ENCODE results near the gene OBSL1. TPM values are rescaled to one million over a fixed set of nuclear protein-coding genes. Genes with fewer than 3 reads are reported as not detected.

OBSL1 gene
- total RNA-seq, 4 donors from 2014 or later: 85.0 to 135 (median 98.3) TPM

- H3K4me3 ChIP-seq: no peak overlapping the region
- no peaks in the 10 kb centered on the region for H3K9me3 ChIP-seq
- no peak for DNase-seq (ENCODE audit: low spot score in 2 of 2)
- no peak overlapping the region for H3K27ac ChIP-seq
- no peak for TF ChIP-seq EP300 (IDR thresholded peaks at IDR 0.05)
- TF ChIP-seq POLR2A (IDR thresholded peaks at IDR 0.05): no peak
- no peak for TF ChIP-seq CTCF (IDR thresholded peaks at IDR 0.05)
- no peaks in the 10 kb centered on the region for H3K36me3 ChIP-seq
- peaks cover 0 to 73% of the 10 kb centered on the region in 2 donors for H3K27me3 ChIP-seq
- H3K4me1 ChIP-seq: peaks cover 0 to 53% (median 4%) of the 10 kb centered on the region in 4 donors
- WGBS, 2 donors: 96% methylated on average over 5 to 20 of the region's 21 CpGs
Measured at GRCh38 chr2:219514836-219515235, 56.5 kb downstream of the OBSL1 start.

DNA sequence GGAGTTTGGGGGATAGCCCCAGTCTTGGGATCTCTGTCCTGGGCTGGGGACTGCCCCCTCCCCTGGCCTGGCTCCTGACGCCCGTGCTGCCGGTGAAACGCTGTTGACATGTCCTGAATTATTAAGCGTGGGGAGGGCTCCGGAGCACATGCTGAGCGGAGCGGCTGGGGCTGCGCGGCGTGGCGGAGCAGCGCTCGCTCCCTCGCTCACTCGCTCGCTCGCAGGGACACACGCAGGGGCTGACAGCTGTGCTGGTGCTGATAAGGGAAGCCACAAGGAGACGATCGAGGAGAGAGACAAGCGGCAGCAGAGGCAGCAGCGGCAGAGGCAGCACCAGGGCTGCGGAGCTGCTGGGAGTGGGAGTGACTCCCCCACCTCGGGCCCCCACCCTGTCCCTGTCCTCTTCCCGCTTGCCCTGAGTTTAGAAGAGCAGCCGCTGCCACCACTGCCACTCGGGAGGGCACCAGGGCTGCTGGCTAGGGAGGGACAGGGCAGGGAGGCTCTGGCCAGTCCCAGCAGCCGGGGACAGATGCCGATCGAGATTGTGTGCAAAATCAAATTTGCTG is 57.1 kb downstream of the OBSL1 start, which contains the start of gene ASIC4:
ASIC4 (plus strand) TSS at position 287 of the 566 bp plus-strand sequence; CDS start at position 530, 243 bp downstream.
- DNase-seq (ENCODE audit: low spot score in 2 of 2): no peak
- Histone ChIP-seq H3K4me3 (no peak within 1 kb of the TSS), H3K27me3 (peaks cover 0 to 71% of the 10 kb centered on the region in 2 donors), H3K9me3 (no peaks in the 10 kb centered on the region), H3K27ac (no peak within 1 kb of the TSS), H3K4me1 (peaks cover 0 to 58% (median 9%) of the 10 kb centered on the region in 4 donors), H3K36me3 (no peaks in the 10 kb centered on the region)
- 7 to 16% methylated on average over 23 to 28 of the region's 31 CpGs for WGBS, 2 donors
- TF ChIP-seq POLR2A (IDR thresholded peaks at IDR 0.05) (no peak), CTCF (IDR thresholded peaks at IDR 0.05) (no peak), EP300 (IDR thresholded peaks at IDR 0.05) (no peak)

DNA sequence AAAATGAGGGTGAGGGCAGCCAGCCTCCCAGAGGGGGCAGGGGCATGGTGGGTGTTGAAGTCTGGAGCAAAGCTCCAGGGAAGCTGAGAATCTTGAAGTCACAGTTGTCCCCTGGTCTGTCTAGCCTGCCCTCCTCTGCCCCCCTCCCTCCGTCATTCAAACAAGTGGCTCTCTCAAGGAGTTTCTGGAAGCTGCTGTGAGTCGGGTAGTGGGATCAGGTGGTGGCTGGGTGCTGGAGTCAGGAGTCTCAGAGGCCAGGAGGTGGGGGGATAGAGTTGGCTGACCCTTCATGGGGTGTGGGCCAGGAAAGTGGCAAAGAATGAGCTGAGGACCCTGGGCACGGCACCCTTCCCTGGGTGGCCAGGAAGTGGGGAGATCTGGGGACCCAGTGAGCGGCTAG is 57.6 kb downstream of the OBSL1 start:
- H3K4me3 ChIP-seq: no peak overlapping the region
- TF ChIP-seq POLR2A (IDR thresholded peaks at IDR 0.05) (no peak), CTCF (IDR thresholded peaks at IDR 0.05) (no peak), EP300 (IDR thresholded peaks at IDR 0.05) (no peak)
- no peak for DNase-seq (ENCODE audit: low spot score in 2 of 2)
- 11 to 21% methylated on average over 4 of the region's 4 CpGs for WGBS, 2 donors
- no peaks in the 10 kb centered on the region for H3K9me3 ChIP-seq
- H3K27ac ChIP-seq: no peak overlapping the region
- no peaks in the 10 kb centered on the region for H3K36me3 ChIP-seq
- H3K4me1 ChIP-seq: peaks cover 0 to 63% (median 12%) of the 10 kb centered on the region in 4 donors
- peaks cover 0 to 75% of the 10 kb centered on the region in 2 donors for H3K27me3 ChIP-seq

GRCh38 chr2:219512524-219513216 is 58.7 kb downstream of the OBSL1 start:
- 26 to 28% methylated on average over 15 to 16 of the region's 16 CpGs for WGBS, 2 donors
- Histone ChIP-seq H3K9me3 (no peaks in the 10 kb centered on the region), H3K4me3 (no peak overlapping the region), H3K36me3 (peaks cover 0 to 2% (median 0%) of the 10 kb centered on the region in 3 donors), H3K27me3 (peaks cover 0 to 82% of the 10 kb centered on the region in 2 donors), H3K4me1 (peaks cover 0 to 64% (median 12%) of the 10 kb centered on the region in 4 donors), H3K27ac (no peak overlapping the region)
- TF ChIP-seq POLR2A (IDR thresholded peaks at IDR 0.05): no peak
- DNase-seq (ENCODE audit: low spot score in 2 of 2): no peak

- Histone ChIP-seq H3K4me3 (no peak overlapping the region), H3K27me3 (peaks cover 0 to 79% of the 10 kb centered on the region in 2 donors), H3K9me3 (no peaks in the 10 kb centered on the region), H3K27ac (no peak overlapping the region), H3K4me1 (peaks cover 0 to 56% (median 12%) of the 10 kb centered on the region in 4 donors), H3K36me3 (peaks cover 0 to 11% (median 0%) of the 10 kb centered on the region in 3 donors)
- DNase-seq (ENCODE audit: low spot score in 2 of 2): no peak
- no peak for TF ChIP-seq EP300 (IDR thresholded peaks at IDR 0.05)
- TF ChIP-seq POLR2A (IDR thresholded peaks at IDR 0.05): no peak
- no peak for TF ChIP-seq CTCF (IDR thresholded peaks at IDR 0.05)
- 21 to 30% methylated on average over 15 of the region's 15 CpGs for WGBS, 2 donors
Measured at GRCh38 chr2:219511547-219512325, 59.6 kb downstream of the OBSL1 start.

All from tibial nerve (tissue), 4 donors.